Measurements from ENCODE around the gene ZFPM1.

DNA sequence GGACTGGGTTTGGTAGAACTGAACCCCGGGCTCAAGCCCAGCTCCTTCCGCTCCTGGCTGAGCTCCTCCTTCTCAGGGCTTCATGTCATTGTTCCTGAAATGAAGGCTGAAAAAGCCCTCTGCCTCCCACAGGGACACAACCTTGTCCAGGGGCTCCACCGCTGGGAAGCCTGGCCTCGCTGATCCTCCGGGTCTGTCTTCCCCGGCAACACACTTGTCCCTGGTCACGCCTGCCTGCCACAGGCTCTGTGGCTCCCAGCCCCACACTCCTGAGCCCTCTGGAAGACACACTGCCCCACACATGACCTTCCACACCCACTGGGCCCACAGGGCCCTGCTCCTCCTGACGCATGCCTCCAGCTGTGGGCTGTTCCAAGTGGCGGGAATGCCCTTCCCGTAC lies 99.1 kb downstream of the ZFPM1 start:
- TF ChIP-seq, protein P1, sequence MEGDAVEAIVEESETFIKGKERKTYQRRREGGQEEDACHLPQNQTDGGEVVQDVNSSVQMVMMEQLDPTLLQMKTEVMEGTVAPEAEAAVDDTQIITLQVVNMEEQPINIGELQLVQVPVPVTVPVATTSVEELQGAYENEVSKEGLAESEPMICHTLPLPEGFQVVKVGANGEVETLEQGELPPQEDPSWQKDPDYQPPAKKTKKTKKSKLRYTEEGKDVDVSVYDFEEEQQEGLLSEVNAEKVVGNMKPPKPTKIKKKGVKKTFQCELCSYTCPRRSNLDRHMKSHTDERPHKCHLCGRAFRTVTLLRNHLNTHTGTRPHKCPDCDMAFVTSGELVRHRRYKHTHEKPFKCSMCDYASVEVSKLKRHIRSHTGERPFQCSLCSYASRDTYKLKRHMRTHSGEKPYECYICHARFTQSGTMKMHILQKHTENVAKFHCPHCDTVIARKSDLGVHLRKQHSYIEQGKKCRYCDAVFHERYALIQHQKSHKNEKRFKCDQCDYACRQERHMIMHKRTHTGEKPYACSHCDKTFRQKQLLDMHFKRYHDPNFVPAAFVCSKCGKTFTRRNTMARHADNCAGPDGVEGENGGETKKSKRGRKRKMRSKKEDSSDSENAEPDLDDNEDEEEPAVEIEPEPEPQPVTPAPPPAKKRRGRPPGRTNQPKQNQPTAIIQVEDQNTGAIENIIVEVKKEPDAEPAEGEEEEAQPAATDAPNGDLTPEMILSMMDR (IDR thresholded peaks at IDR 0.05; ENCODE audit: insufficient read depth, low read length), result no peak
- no peak for TF ChIP-seq POLR2AphosphoS5 (IDR thresholded peaks at IDR 0.05; ENCODE audit: low read depth)

All from HL-60 (cell line).